ENCODE results near the gene SLC45A1. TPM values are rescaled to one million over a fixed set of nuclear protein-coding genes. Genes with fewer than 3 reads are reported as not detected.
A peak's percentile ranks its signal among the peaks of the same experiment; 100 is the strongest.

Gene SLC45A1
- total RNA-seq, 4 donors from 2014 or later, result 0.51 to 13.8 (median 7.4) TPM

GRCh38 chr1:8359617-8360481, 41.9 kb downstream of the SLC45A1 start:
- Histone ChIP-seq H3K27me3 (no peaks in the 10 kb centered on the region), H3K4me1 (peaks cover 0 to 11% of the 10 kb centered on the region in 2 donors), H3K27ac (peak overlapping the region; percentile 7 to 60), H3K9me3 (no peaks in the 10 kb centered on the region), H3K4me3 (no peak overlapping the region), H3K36me3 (no peaks in the 10 kb centered on the region)
- DNase-seq, result no peak
- TF ChIP-seq POLR2A (IDR thresholded peaks at IDR 0.05) (no peak), CTCF (IDR thresholded peaks at IDR 0.05) (no peak)
- intact Hi-C loops (cut with DNase I; ENCODE audit: low total_unique reads), result no loop called here

- Histone ChIP-seq H3K36me3 (no peaks in the 10 kb centered on the region), H3K4me3 (no peak overlapping the region), H3K4me1 (peaks cover 0 to 14% of the 10 kb centered on the region in 2 donors), H3K9me3 (no peaks in the 10 kb centered on the region), H3K27me3 (no peaks in the 10 kb centered on the region), H3K27ac (peak overlapping the region in 1 of 2 donors; percentile 60)
- intact Hi-C loops (cut with DNase I; ENCODE audit: low total_unique reads), result no loop called here
- DNase-seq, result peak; percentile 16 to 31
- TF ChIP-seq POLR2A (IDR thresholded peaks at IDR 0.05) (no peak), CTCF (IDR thresholded peaks at IDR 0.05) (no peak)
Measured at GRCh38 chr1:8360493-8361197, 42.7 kb downstream of the SLC45A1 start.

GRCh38 chr1:8361198-8361849, 43.4 kb downstream of the SLC45A1 start:
- peak; percentile 13 to 16 for DNase-seq
- intact Hi-C loops (cut with DNase I; ENCODE audit: low total_unique reads), result no loop called here
- Histone ChIP-seq H3K9me3 (no peaks in the 10 kb centered on the region), H3K27ac (peak overlapping the region in 1 of 2 donors; percentile 60), H3K4me3 (no peak overlapping the region), H3K36me3 (no peaks in the 10 kb centered on the region), H3K4me1 (peaks cover 0 to 14% of the 10 kb centered on the region in 2 donors), H3K27me3 (no peaks in the 10 kb centered on the region)
- TF ChIP-seq POLR2A (IDR thresholded peaks at IDR 0.05) (no peak), CTCF (IDR thresholded peaks at IDR 0.05) (no peak)

GRCh38 chr1:8362701-8363101, 44.8 kb downstream of the SLC45A1 start:
- H3K27ac ChIP-seq, result peak overlapping the region; percentile 17 to 85
- H3K27me3 ChIP-seq, result no peaks in the 10 kb centered on the region
- H3K4me3 ChIP-seq, result no peak overlapping the region
- H3K36me3 ChIP-seq, result no peaks in the 10 kb centered on the region
- peak in 1 of 2 donors; percentile 25 for DNase-seq
- peaks cover 0 to 14% of the 10 kb centered on the region in 2 donors for H3K4me1 ChIP-seq
- intact Hi-C loops (cut with DNase I; ENCODE audit: low total_unique reads), result no loop called here
- no peaks in the 10 kb centered on the region for H3K9me3 ChIP-seq
- TF ChIP-seq CTCF (IDR thresholded peaks at IDR 0.05), result no peak

Measured in uterus (tissue), 4 donors.